ENCODE data around the gene FDPS. TPM values are rescaled to one million over a fixed set of nuclear protein-coding genes. Genes with fewer than 3 reads are reported as not detected.

Gene FDPS
- total and polyA plus RNA-seq, 4 donors = 176 to 370 (median 249) TPM

GRCh38 chr1:155322953-155323728 is 14.5 kb downstream of the FDPS start:
- H3K9me3 ChIP-seq (ENCODE audit: control insufficient read depth in 4 of 4, low read length in 3 of 4) = no peaks in the 10 kb centered on the region
- DNase-seq (ENCODE audit: low spot score) = peak; percentile 92
- peaks cover 2 to 35% (median 22%) of the 10 kb centered on the region in 4 donors for H3K4me1 ChIP-seq (ENCODE audit: control insufficient read depth in 4 of 4, insufficient read depth in 4 of 4, low read length in 3 of 4)
- peak overlapping the region; percentile 90 to 93 for H3K27ac ChIP-seq (ENCODE audit: low read depth in 1 of 2, low read length in 2 of 2)
- H3K9ac ChIP-seq (ENCODE audit: low read depth in 1 of 2, low read length in 2 of 2) = no peak overlapping the region
- H3K36me3 ChIP-seq (ENCODE audit: control insufficient read depth in 4 of 4, insufficient read depth in 3 of 4, low read depth in 1 of 4, low read length in 3 of 4) = peaks cover 0 to 17% (median 13%) of the 10 kb centered on the region in 4 donors
- H3K27me3 ChIP-seq (ENCODE audit: control insufficient read depth in 4 of 4, insufficient read depth in 4 of 4, low read length in 3 of 4) = no peaks in the 10 kb centered on the region
- H3K4me3 ChIP-seq (ENCODE audit: low read depth in 1 of 3, low read length in 3 of 3) = peak overlapping the region; percentile 65 to 78 (median 74)
- WGBS = under 1% methylated on average over 58 of the region's 58 CpGs
- TF ChIP-seq RAD21 (IDR thresholded peaks at IDR 0.05) = peak; percentile 81 to 86
- peak; percentile 87 for TF ChIP-seq CTCF (IDR thresholded peaks at IDR 0.05; ENCODE audit: low read depth, low read length, missing input control)
- TF ChIP-seq ZBTB33 (IDR thresholded peaks at IDR 0.05) = no peak
- no peak for TF ChIP-seq HNF4A (conservative IDR thresholded peaks at IDR 0.05)
- peak; percentile 42 for TF ChIP-seq REST (IDR thresholded peaks at IDR 0.05)
- TF ChIP-seq NR2F2 (IDR thresholded peaks at IDR 0.05) = peak; percentile 81
- peak; percentile 48 for TF ChIP-seq SP1 (IDR thresholded peaks at IDR 0.05)
- TF ChIP-seq HNF4G (IDR thresholded peaks at IDR 0.05) = no peak
- no peak for TF ChIP-seq FOXA1 (IDR thresholded peaks at IDR 0.05)

GRCh38 chr1:155323729-155324036 is 15.0 kb downstream of the FDPS start:
- DNase-seq (ENCODE audit: low spot score) = peak; percentile 90
- no peaks in the 10 kb centered on the region for H3K9me3 ChIP-seq (ENCODE audit: control insufficient read depth in 4 of 4, low read length in 3 of 4)
- H3K36me3 ChIP-seq (ENCODE audit: control insufficient read depth in 4 of 4, insufficient read depth in 3 of 4, low read depth in 1 of 4, low read length in 3 of 4) = peaks cover 0 to 12% (median 11%) of the 10 kb centered on the region in 4 donors
- under 1% methylated on average over 29 of the region's 29 CpGs for whole genome bisulfite sequencing
- H3K4me3 ChIP-seq (ENCODE audit: low read depth in 1 of 3, low read length in 3 of 3) = peak overlapping the region; percentile 65 to 78 (median 74)
- H3K27ac ChIP-seq (ENCODE audit: low read depth in 1 of 2, low read length in 2 of 2) = peak overlapping the region; percentile 90 to 93
- peak overlapping the region; percentile 52 to 75 for H3K9ac ChIP-seq (ENCODE audit: low read depth in 1 of 2, low read length in 2 of 2)
- peaks cover 2 to 35% (median 22%) of the 10 kb centered on the region in 4 donors for H3K4me1 ChIP-seq (ENCODE audit: control insufficient read depth in 4 of 4, insufficient read depth in 4 of 4, low read length in 3 of 4)
- no peaks in the 10 kb centered on the region for H3K27me3 ChIP-seq (ENCODE audit: control insufficient read depth in 4 of 4, insufficient read depth in 4 of 4, low read length in 3 of 4)
- TF ChIP-seq ATF3 (IDR thresholded peaks at IDR 0.05) (no peak), RXRA (IDR thresholded peaks at IDR 0.05) (no peak), YY1 (IDR thresholded peaks at IDR 0.05) (no peak), GABPA (IDR thresholded peaks at IDR 0.05 in 1 of 2, conservative IDR thresholded peaks at IDR 0.05 in 1 of 2) (no peak), TAF1 (conservative IDR thresholded peaks at IDR 0.05) (no peak), HNF4A (conservative IDR thresholded peaks at IDR 0.05) (no peak), CTCF (IDR thresholded peaks at IDR 0.05; ENCODE audit: low read depth, low read length, missing input control) (no peak), HNF4G (IDR thresholded peaks at IDR 0.05) (no peak), SP1 (IDR thresholded peaks at IDR 0.05) (no peak), EGR1 (IDR thresholded peaks at IDR 0.05; ENCODE audit: low read depth in 2 of 2) (no peak), JUND (IDR thresholded peaks at IDR 0.05) (no peak), FOXA1 (IDR thresholded peaks at IDR 0.05) (no peak), MAX (IDR thresholded peaks at IDR 0.05) (no peak), ZBTB33 (IDR thresholded peaks at IDR 0.05) (no peak)
